Hepatocyte (in vitro differentiated cells): Measurements from ENCODE around the gene NF2. TPM values are rescaled to one million over a fixed set of nuclear protein-coding genes. Genes with fewer than 3 reads are reported as not detected.

Experiments
- DNase-seq: peaks from one replicate; pipeline ENCODE4 v3.0.0-alpha.2; 2016; ENCODE audit warnings: low spot score
- H2AFZ ChIP-seq: fragments of 200-600 bp; sonication (generic); 2 replicates; pipeline ENCODE4 v1.6.0; 2016; ENCODE audit warnings: antibody characterized with exemption, mild to moderate bottlenecking
- H3K27ac ChIP-seq: fragments of 200-600 bp; sonication (generic); 2 replicates; pipeline ENCODE4 v1.5.1; 2016; ENCODE audit warnings: mild to moderate bottlenecking
- H3K27me3 ChIP-seq: fragments of 200-600 bp; sonication (generic); 2 replicates; pipeline ENCODE4 v1.6.1; 2016
- H3K36me3 ChIP-seq: fragments of 200-600 bp; sonication (generic); replicated peaks from 2 replicates; pipeline ENCODE4 v1.5.1; 2016; ENCODE audit warnings: low read depth; ENCODE audit not compliant: insufficient read depth
- H3K4me1 ChIP-seq: fragments of 200-600 bp; sonication (generic); 2 replicates; pipeline ENCODE4 v1.5.1; 2016; ENCODE audit warnings: mild to moderate bottlenecking, moderate library complexity; ENCODE audit not compliant: insufficient read depth
- H3K4me2 ChIP-seq: fragments of 200-600 bp; sonication (generic); 2 replicates; pipeline ENCODE4 v1.6.0; 2016
- H3K4me3 ChIP-seq: fragments of 200-600 bp; sonication (generic); 2 replicates; pipeline ENCODE4 v1.5.1; 2016; ENCODE audit warnings: mild to moderate bottlenecking
- H3K79me2 ChIP-seq: fragments of 200-600 bp; sonication (generic); 2 replicates; pipeline ENCODE4 v1.6.0; 2017; ENCODE audit warnings: mild to moderate bottlenecking
- H3K9me2 ChIP-seq: fragments of 200-600 bp; sonication (generic); replicated peaks from 2 replicates; pipeline ENCODE4 v1.6.0; 2017; ENCODE audit warnings: mild to moderate bottlenecking; ENCODE audit not compliant: insufficient read depth
- H3K9me3 ChIP-seq: fragments of 200-600 bp; sonication (generic); 2 replicates; pipeline ENCODE4 v1.5.1; 2016; ENCODE audit warnings: low read depth, mild to moderate bottlenecking
- H4K20me1 ChIP-seq: fragments of 200-600 bp; sonication (generic); 2 replicates; pipeline ENCODE4 v1.6.0; 2016; ENCODE audit warnings: mild to moderate bottlenecking; ENCODE audit not compliant: insufficient read depth, poor library complexity, severe bottlenecking
- CTCF ChIP-seq: fragments of 200-600 bp; sonication (generic); IDR thresholded peaks from 2 replicates; pipeline ENCODE4 v1.5.1; 2016; ENCODE audit warnings: antibody characterized with exemption, mild to moderate bottlenecking; ENCODE audit not compliant: poor library complexity
- EZH2 ChIP-seq: fragments of 200-600 bp; sonication (generic); IDR thresholded peaks from 2 replicates; pipeline ENCODE4 v1.6.1; 2016; ENCODE audit warnings: antibody characterized with exemption, mild to moderate bottlenecking, borderline replicate concordance
- EZH2phosphoT487 ChIP-seq: fragments of 200-600 bp; sonication (generic); IDR thresholded peaks from one replicate; pipeline ENCODE4 v1.6.1; 2018; ENCODE audit warnings: antibody characterized with exemption, mild to moderate bottlenecking, low read depth, moderate library complexity; ENCODE audit not compliant: unreplicated experiment, severe bottlenecking
- WGBS: methylation state at CpG from one replicate; pipeline ENCODE4 v1.1.6; 2016; ENCODE audit warnings: low lambda C conversion rate; ENCODE audit errors: missing lambda C conversion rate; 5-methylcytosine and 5-hydroxymethylcytosine counted together
- polyA plus RNA-seq: library from polyadenylated mRNA; unstranded; fragments of >200 nt; fragmentation: Nextera tagmentation; extraction: Ambion mirVana; gene quantifications from 2 replicates; pipeline ENCODE4 v1.2.1, GENCODE V29; 2016
- total RNA-seq: library from RNA; depleted of rRNA; stranded (reverse); fragments of >200 nt; gene quantifications from 2 replicates; pipeline ENCODE4 v1.2.3, GENCODE V29; 2014

NF2 gene
- total and polyA plus RNA-seq, 2 experiments from 2014 or later = 18.5 to 30.7 TPM

GRCh38 chr22:29598684-29599020 is 4.8 kb upstream of the NF2 start:
- 59% methylated on average over 3 of the region's 3 CpGs for WGBS
- no peaks in the 10 kb centered on the region for H4K20me1 ChIP-seq
- H3K9me2 ChIP-seq = no peaks in the 10 kb centered on the region
- peak overlapping the region; percentile 58 for H3K27ac ChIP-seq
- no peaks in the 10 kb centered on the region for H3K36me3 ChIP-seq
- peaks cover 4% of the 10 kb centered on the region for H3K4me1 ChIP-seq
- TF ChIP-seq CTCF (no peak), EZH2 (no peak), EZH2phosphoT487 (no peak)
- peak overlapping the region; percentile 67 for H3K4me2 ChIP-seq
- no peak overlapping the region for H2AFZ ChIP-seq
- no peaks in the 10 kb centered on the region for H3K27me3 ChIP-seq
- DNase-seq = no peak
- no peaks in the 10 kb centered on the region for H3K79me2 ChIP-seq
- no peak overlapping the region for H3K4me3 ChIP-seq
- H3K9me3 ChIP-seq = no peaks in the 10 kb centered on the region

- Histone ChIP-seq H3K9me3 (no peaks in the 10 kb centered on the region), H3K9me2 (no peaks in the 10 kb centered on the region), H3K79me2 (peaks cover 51% of the 10 kb centered on the region), H3K27me3 (no peaks in the 10 kb centered on the region), H3K27ac (peak overlapping the region; percentile 88), H4K20me1 (no peaks in the 10 kb centered on the region), H3K36me3 (no peaks in the 10 kb centered on the region), H3K4me2 (peak overlapping the region; percentile 78), H2AFZ (peak overlapping the region; percentile 52), H3K4me1 (peaks cover 13% of the 10 kb centered on the region), H3K4me3 (peak overlapping the region; percentile 49)
- 1% methylated on average over 12 of the region's 12 CpGs for WGBS
- TF ChIP-seq EZH2 (no peak), EZH2phosphoT487 (no peak), CTCF (no peak)
- DNase-seq = no peak
These were observed 585 bp downstream of the NF2 start for GRCh38 chr22:29604076-29604360.

- Histone ChIP-seq H3K79me2 (peaks cover 66% of the 10 kb centered on the region), H3K4me2 (peak overlapping the region; percentile 78), H3K9me3 (no peaks in the 10 kb centered on the region), H3K27ac (no peak overlapping the region), H3K36me3 (no peaks in the 10 kb centered on the region), H3K9me2 (no peaks in the 10 kb centered on the region), H4K20me1 (no peaks in the 10 kb centered on the region), H3K4me3 (no peak overlapping the region), H2AFZ (no peak overlapping the region), H3K4me1 (peaks cover 13% of the 10 kb centered on the region), H3K27me3 (no peaks in the 10 kb centered on the region)
- no peak for TF ChIP-seq EZH2phosphoT487
- TF ChIP-seq EZH2 = no peak
- no peak for TF ChIP-seq CTCF
- WGBS = 95% methylated on average over 5 of the region's 5 CpGs
- DNase-seq = no peak
These were observed 2.1 kb downstream of the NF2 start for GRCh38 chr22:29605527-29605850.

- Histone ChIP-seq H3K27ac (no peak overlapping the region), H3K27me3 (no peaks in the 10 kb centered on the region), H4K20me1 (no peaks in the 10 kb centered on the region), H3K36me3 (no peaks in the 10 kb centered on the region), H3K4me3 (no peak overlapping the region), H3K9me3 (peaks cover 4% of the 10 kb centered on the region), H3K4me1 (peaks cover 13% of the 10 kb centered on the region), H3K4me2 (no peak overlapping the region), H3K79me2 (peaks cover 74% of the 10 kb centered on the region), H3K9me2 (no peaks in the 10 kb centered on the region), H2AFZ (no peak overlapping the region)
- TF ChIP-seq EZH2phosphoT487 = no peak
- 79% methylated on average over 3 of the region's 3 CpGs for WGBS
- no peak for DNase-seq
These were observed 2.9 kb downstream of the NF2 start for GRCh38 chr22:29606320-29606719.
